ENCODE results near the gene MMD. TPM values are rescaled to one million over a fixed set of nuclear protein-coding genes. Genes with fewer than 3 reads are reported as not detected.
"Not testable (repeated sequence)": the region's sequence is repeated elsewhere in the genome, so short reads cannot be mapped to it uniquely, and the experiment has no call there.

MMD gene
- total and polyA plus RNA-seq, 2 of the 13 experiments (the other 11 are each of a cell fraction or from before 2014, with no cell fraction given): 121 to 225 TPM

DNA sequence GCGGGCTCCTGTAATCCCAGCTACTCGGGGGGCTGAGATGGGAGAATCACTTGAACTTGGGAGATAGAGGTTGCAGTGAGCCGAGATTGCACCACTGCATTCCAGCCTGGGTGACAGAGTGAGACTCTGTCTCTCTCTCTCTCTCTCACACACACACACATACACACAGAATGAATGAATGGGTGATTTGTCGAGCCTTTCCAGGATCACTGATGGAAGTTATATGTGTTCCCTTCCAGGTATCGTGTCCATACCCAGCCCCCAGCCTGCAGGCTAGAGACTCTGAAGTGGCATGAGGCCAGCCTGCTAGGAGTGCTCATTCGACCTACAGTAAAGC is 1.2 kb upstream of the MMD start (continued):
- TF ChIP-seq, protein P1, sequence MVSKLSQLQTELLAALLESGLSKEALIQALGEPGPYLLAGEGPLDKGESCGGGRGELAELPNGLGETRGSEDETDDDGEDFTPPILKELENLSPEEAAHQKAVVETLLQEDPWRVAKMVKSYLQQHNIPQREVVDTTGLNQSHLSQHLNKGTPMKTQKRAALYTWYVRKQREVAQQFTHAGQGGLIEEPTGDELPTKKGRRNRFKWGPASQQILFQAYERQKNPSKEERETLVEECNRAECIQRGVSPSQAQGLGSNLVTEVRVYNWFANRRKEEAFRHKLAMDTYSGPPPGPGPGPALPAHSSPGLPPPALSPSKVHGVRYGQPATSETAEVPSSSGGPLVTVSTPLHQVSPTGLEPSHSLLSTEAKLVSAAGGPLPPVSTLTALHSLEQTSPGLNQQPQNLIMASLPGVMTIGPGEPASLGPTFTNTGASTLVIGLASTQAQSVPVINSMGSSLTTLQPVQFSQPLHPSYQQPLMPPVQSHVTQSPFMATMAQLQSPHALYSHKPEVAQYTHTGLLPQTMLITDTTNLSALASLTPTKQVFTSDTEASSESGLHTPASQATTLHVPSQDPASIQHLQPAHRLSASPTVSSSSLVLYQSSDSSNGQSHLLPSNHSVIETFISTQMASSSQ (IDR thresholded peaks at IDR 0.05; ENCODE audit: low read depth): not testable (repeated sequence)
- TF ChIP-seq, protein P1 (CRISPR knock-in tag; IDR thresholded peaks at IDR 0.05; ENCODE audit: borderline replicate concordance): peak; percentile 37; the same call in 1 of the 2 replicates
- TF ChIP-seq, protein P2, sequence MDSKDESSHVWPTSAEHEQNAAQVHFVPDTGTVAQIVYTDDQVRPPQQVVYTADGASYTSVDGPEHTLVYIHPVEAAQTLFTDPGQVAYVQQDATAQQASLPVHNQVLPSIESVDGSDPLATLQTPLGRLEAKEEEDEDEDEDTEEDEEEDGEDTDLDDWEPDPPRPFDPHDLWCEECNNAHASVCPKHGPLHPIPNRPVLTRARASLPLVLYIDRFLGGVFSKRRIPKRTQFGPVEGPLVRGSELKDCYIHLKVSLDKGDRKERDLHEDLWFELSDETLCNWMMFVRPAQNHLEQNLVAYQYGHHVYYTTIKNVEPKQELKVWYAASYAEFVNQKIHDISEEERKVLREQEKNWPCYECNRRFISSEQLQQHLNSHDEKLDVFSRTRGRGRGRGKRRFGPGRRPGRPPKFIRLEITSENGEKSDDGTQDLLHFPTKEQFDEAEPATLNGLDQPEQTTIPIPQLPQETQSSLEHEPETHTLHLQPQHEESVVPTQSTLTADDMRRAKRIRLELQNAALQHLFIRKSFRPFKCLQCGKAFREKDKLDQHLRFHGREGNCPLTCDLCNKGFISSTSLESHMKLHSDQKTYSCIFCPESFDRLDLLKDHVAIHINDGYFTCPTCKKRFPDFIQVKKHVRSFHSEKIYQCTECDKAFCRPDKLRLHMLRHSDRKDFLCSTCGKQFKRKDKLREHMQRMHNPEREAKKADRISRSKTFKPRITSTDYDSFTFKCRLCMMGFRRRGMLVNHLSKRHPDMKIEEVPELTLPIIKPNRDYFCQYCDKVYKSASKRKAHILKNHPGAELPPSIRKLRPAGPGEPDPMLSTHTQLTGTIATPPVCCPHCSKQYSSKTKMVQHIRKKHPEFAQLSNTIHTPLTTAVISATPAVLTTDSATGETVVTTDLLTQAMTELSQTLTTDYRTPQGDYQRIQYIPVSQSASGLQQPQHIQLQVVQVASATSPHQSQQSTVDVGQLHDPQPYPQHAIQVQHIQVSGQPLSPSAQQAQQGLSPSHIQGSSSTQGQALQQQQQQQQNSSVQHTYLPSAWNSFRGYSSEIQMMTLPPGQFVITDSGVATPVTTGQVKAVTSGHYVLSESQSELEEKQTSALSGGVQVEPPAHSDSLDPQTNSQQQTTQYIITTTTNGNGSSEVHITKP (CRISPR knock-in tag; IDR thresholded peaks at IDR 0.05; ENCODE audit: low read depth): 0 out of 2 replicates have a peak, but pooled peaks have one; percentile 38
- TF ChIP-seq ZBTB7B (CRISPR knock-in tag; IDR thresholded peaks at IDR 0.05) (peak; percentile 65), SAP130 (CRISPR knock-in tag; IDR thresholded peaks at IDR 0.05; ENCODE audit: low read depth) (peak; percentile 71), BORCS8-MEF2B (CRISPR knock-in tag; IDR thresholded peaks at IDR 0.05) (0 out of 2 replicates have a peak, but pooled peaks have one; percentile 33), NONO (CRISPR knock-in tag; conservative IDR thresholded peaks at IDR 0.05) (peak; percentile 45; the same call in 1 of the 2 replicates), ZNF160 (CRISPR knock-in tag; IDR thresholded peaks at IDR 0.05) (0 out of 2 replicates have a peak, but pooled peaks have one; percentile 36), BRD4 (CRISPR knock-in tag; IDR thresholded peaks at IDR 0.05) (peak; percentile 65; the same call in 1 of the 2 replicates), SPEN (CRISPR knock-in tag; IDR thresholded peaks at IDR 0.05; ENCODE audit: low read depth) (0 out of 2 replicates have a peak, but pooled peaks have one; percentile 24), FOXK1 (CRISPR knock-in tag; IDR thresholded peaks at IDR 0.05; ENCODE audit: borderline replicate concordance, low read depth) (peak; percentile 41; the same call in 1 of the 2 replicates), CHD4 (IDR thresholded peaks at IDR 0.05; ENCODE audit: borderline replicate concordance, low read length) (0 out of 2 replicates have a peak, but pooled peaks have one; percentile 69), NR2F6 (CRISPR knock-in tag; IDR thresholded peaks at IDR 0.05) (0 out of 2 replicates have a peak, but pooled peaks have one; percentile 47), SKI (IDR thresholded peaks at IDR 0.05; ENCODE audit: partially characterized antibody) (peak; percentile 71)
- not testable (repeated sequence) for TF ChIP-seq NONO, NR2F6 (IDR thresholded peaks at IDR 0.05)
- TF ChIP-seq, protein P3, sequence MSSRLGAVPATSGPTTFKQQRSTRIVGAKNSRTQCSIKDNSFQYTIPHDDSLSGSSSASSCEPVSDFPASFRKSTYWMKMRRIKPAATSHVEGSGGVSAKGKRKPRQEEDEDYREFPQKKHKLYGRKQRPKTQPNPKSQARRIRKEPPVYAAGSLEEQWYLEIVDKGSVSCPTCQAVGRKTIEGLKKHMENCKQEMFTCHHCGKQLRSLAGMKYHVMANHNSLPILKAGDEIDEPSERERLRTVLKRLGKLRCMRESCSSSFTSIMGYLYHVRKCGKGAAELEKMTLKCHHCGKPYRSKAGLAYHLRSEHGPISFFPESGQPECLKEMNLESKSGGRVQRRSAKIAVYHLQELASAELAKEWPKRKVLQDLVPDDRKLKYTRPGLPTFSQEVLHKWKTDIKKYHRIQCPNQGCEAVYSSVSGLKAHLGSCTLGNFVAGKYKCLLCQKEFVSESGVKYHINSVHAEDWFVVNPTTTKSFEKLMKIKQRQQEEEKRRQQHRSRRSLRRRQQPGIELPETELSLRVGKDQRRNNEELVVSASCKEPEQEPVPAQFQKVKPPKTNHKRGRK (CRISPR knock-in tag; IDR thresholded peaks at IDR 0.05): 0 out of 2 replicates have a peak, but pooled peaks have one; percentile 40
- TF ChIP-seq, protein P4, sequence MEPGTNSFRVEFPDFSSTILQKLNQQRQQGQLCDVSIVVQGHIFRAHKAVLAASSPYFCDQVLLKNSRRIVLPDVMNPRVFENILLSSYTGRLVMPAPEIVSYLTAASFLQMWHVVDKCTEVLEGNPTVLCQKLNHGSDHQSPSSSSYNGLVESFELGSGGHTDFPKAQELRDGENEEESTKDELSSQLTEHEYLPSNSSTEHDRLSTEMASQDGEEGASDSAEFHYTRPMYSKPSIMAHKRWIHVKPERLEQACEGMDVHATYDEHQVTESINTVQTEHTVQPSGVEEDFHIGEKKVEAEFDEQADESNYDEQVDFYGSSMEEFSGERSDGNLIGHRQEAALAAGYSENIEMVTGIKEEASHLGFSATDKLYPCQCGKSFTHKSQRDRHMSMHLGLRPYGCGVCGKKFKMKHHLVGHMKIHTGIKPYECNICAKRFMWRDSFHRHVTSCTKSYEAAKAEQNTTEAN (CRISPR knock-in tag; conservative IDR thresholded peaks at IDR 0.05): peak; percentile 82
